Stimulated activated CD8-positive, alpha-beta memory T cell treated with anti-CD3 and anti-CD28 coated beads, Interleukin-7, amount 100 ng/mL, for 24 hours (primary cell): ENCODE measurements around the gene SRR.
"Not testable (repeated sequence)": the region's sequence is repeated elsewhere in the genome, so short reads cannot be mapped to it uniquely, and the experiment has no call there.

Experiments used
- DNase-seq: peaks from one replicate; pipeline ENCODE4 v3.0.0-alpha.2; 2020; ENCODE audit warnings: low read depth

The SRR gene

GRCh38 chr17:2292100-2292499 lies 11.7 kb upstream of the SRR start:
- no peak for DNase-seq

GRCh38 chr17:2295575-2295974 lies 8.2 kb upstream of the SRR start:
- DNase-seq = no peak

GRCh38 chr17:2297023-2297422 lies 6.7 kb upstream of the SRR start:
- no peak for DNase-seq

- DNase-seq = no peak
Observed at GRCh38 chr17:2299136-2299535, 4.6 kb upstream of the SRR start.

GRCh38 chr17:2299756-2300155 lies 4.0 kb upstream of the SRR start:
- DNase-seq = no peak

- no peak for DNase-seq
Observed at GRCh38 chr17:2302778-2303203, 959 bp upstream of the SRR start.

- no peak for DNase-seq
Observed at GRCh38 chr17:2304931-2305330, 1.2 kb downstream of the SRR start.

- no peak for DNase-seq
Observed at GRCh38 chr17:2309338-2310154, 5.8 kb downstream of the SRR start.

GRCh38 chr17:2312736-2313135 lies 9.0 kb downstream of the SRR start:
- DNase-seq = no peak

- DNase-seq = not testable (repeated sequence)
Observed at GRCh38 chr17:2316916-2317205, 13.1 kb downstream of the SRR start.

GRCh38 chr17:2317796-2318195 lies 14.0 kb downstream of the SRR start:
- no peak for DNase-seq

- DNase-seq = no peak
Observed at GRCh38 chr17:2319051-2319450, 15.3 kb downstream of the SRR start.

- no peak for DNase-seq
Observed at GRCh38 chr17:2321399-2321798, 17.6 kb downstream of the SRR start.

GRCh38 chr17:2323629-2324314 lies 20.0 kb downstream of the SRR start:
- no peak for DNase-seq

GRCh38 chr17:2331303-2331702 lies 27.6 kb downstream of the SRR start:
- DNase-seq = no peak

GRCh38 chr17:2335726-2336214 lies 32.0 kb downstream of the SRR start:
- no peak for DNase-seq

GRCh38 chr17:2336215-2336851 lies 32.6 kb downstream of the SRR start, which contains the start of gene TSR1:
Gene TSR1 (minus strand): TSS chr17:2336457. CDS start chr17:2336427, 30 bp downstream.
- peak; percentile 80 for DNase-seq

- peak; percentile 42 for DNase-seq
Observed at GRCh38 chr17:2336852-2337543, 33.2 kb downstream of the SRR start, which contains the start of gene SGSM2. Gene SGSM2 (plus strand): TSS chr17:2337501. CDS start chr17:2337689, 188 bp downstream.

- no peak for DNase-seq
Observed at GRCh38 chr17:2337544-2338314, 34.0 kb downstream of the SRR start.

- DNase-seq = no peak
Observed at GRCh38 chr17:2338315-2338657, 34.5 kb downstream of the SRR start.

- DNase-seq = no peak
Observed at GRCh38 chr17:2343421-2343820, 39.7 kb downstream of the SRR start.

GRCh38 chr17:2344528-2344927 lies 40.8 kb downstream of the SRR start:
- DNase-seq = no peak
